Skin of body (tissue), 2 donors: ENCODE measurements around the gene CHN2. TPM values are rescaled to one million over a fixed set of nuclear protein-coding genes. Genes with fewer than 3 reads are reported as not detected.
A peak's percentile ranks its signal among the peaks of the same experiment; 100 is the strongest.

Source experiments
- DNase-seq: peaks from one replicate; lab custom pipeline; 2025; lab: John Stamatoyannopoulos, UW
- total RNA-seq: library from RNA; depleted of rRNA; stranded (reverse); fragments of >200 nt; gene quantifications from one replicate; pipeline ENCODE4 v1.2.3, GENCODE V29; 2014

Gene CHN2
- total RNA-seq, 1 donor from 2014 or later = 9.1 TPM

- no peak for DNase-seq
Observed at GRCh38 chr7:29424984-29425309, 230.4 kb downstream of the CHN2 start.

GRCh38 chr7:29426587-29426986 is 232.0 kb downstream of the CHN2 start:
- no peak for DNase-seq

- no peak for DNase-seq
Observed at GRCh38 chr7:29429401-29429800, 234.8 kb downstream of the CHN2 start.

- DNase-seq = no peak
Observed at GRCh38 chr7:29430279-29430949, 235.8 kb downstream of the CHN2 start.

- no peak for DNase-seq
Observed at GRCh38 chr7:29431686-29432085, 237.1 kb downstream of the CHN2 start.

GRCh38 chr7:29432721-29433120 is 238.1 kb downstream of the CHN2 start:
- no peak for DNase-seq

GRCh38 chr7:29434380-29434768 is 239.8 kb downstream of the CHN2 start:
- DNase-seq = no peak

- no peak for DNase-seq
Observed at GRCh38 chr7:29435167-29435566, 240.6 kb downstream of the CHN2 start.

GRCh38 chr7:29435902-29436301 is 241.3 kb downstream of the CHN2 start:
- no peak for DNase-seq

GRCh38 chr7:29442146-29442545 is 247.6 kb downstream of the CHN2 start:
- DNase-seq = no peak

- DNase-seq = no peak
Observed at GRCh38 chr7:29443552-29443951, 249.0 kb downstream of the CHN2 start.

- DNase-seq = no peak
Observed at GRCh38 chr7:29444267-29444666, 249.7 kb downstream of the CHN2 start.

GRCh38 chr7:29445736-29446135 is 251.2 kb downstream of the CHN2 start:
- no peak for DNase-seq

GRCh38 chr7:29447828-29448227 is 253.3 kb downstream of the CHN2 start:
- no peak for DNase-seq

- DNase-seq = no peak
Observed at GRCh38 chr7:29449569-29450260, 255.1 kb downstream of the CHN2 start.

GRCh38 chr7:29453021-29453420 is 258.4 kb downstream of the CHN2 start:
- DNase-seq = no peak

- DNase-seq = no peak
Observed at GRCh38 chr7:29454464-29454863, 259.9 kb downstream of the CHN2 start.

- DNase-seq = no peak
Observed at GRCh38 chr7:29454899-29455451, 260.4 kb downstream of the CHN2 start.

GRCh38 chr7:29457141-29457561 is 262.6 kb downstream of the CHN2 start:
- DNase-seq = no peak

GRCh38 chr7:29457565-29458011 is 263.0 kb downstream of the CHN2 start:
- peak; percentile 44 for DNase-seq

- DNase-seq = no peak
Observed at GRCh38 chr7:29458933-29459332, 264.4 kb downstream of the CHN2 start.

GRCh38 chr7:29459589-29459988 is 265.0 kb downstream of the CHN2 start:
- DNase-seq = no peak

- no peak for DNase-seq
Observed at GRCh38 chr7:29461996-29462395, 267.4 kb downstream of the CHN2 start.
